Measurements from ENCODE around the gene ATP6V1A. TPM values are rescaled to one million over a fixed set of nuclear protein-coding genes. Genes with fewer than 3 reads are reported as not detected.

Gene ATP6V1A
- total RNA-seq, 2 experiments from 2014 or later, result 8.7 to 9.4 TPM

- Histone ChIP-seq H3K27me3 (ENCODE audit: control insufficient read depth in 1 of 2, insufficient read depth in 2 of 2, low read length in 2 of 2) (no peaks in the 10 kb centered on the region), H3K9me3 (ENCODE audit: control insufficient read depth in 1 of 2, insufficient read depth in 1 of 2, low read length in 2 of 2) (peaks cover 0 to 8% of the 10 kb centered on the region in 2 experiments), H3K4me1 (ENCODE audit: insufficient read depth, low read length) (peaks cover 3% of the 10 kb centered on the region), H3K36me3 (ENCODE audit: insufficient read depth, low read length) (no peaks in the 10 kb centered on the region), H3K27ac (ENCODE audit: low read depth in 1 of 2, low read length in 2 of 2) (no peak overlapping the region), H3K4me3 (ENCODE audit: low read length) (no peak overlapping the region)
- DNase-seq (no peak), ATAC-seq (ENCODE audit: poor library complexity) (no peak)
- no peaks in the 10 kb centered on the region for H3K36me3 Mint-ChIP-seq (ENCODE audit: low read depth)
- no peaks in the 10 kb centered on the region for H3K27me3 Mint-ChIP-seq
- H3K4me1 Mint-ChIP-seq (ENCODE audit: low read depth), result no peaks in the 10 kb centered on the region
- CTCF ChIA-PET, result interaction anchor here (1.6 kb wide), 1 partner anchor 85 kb away, joined by 4 read pairs; no protein-coding TSS in a partner anchor
- no peak overlapping the region for H3K4me3 Mint-ChIP-seq
- no peak for TF ChIP-seq CTCF (IDR thresholded peaks at IDR 0.05)
- peaks cover 6% of the 10 kb centered on the region for H3K9me3 Mint-ChIP-seq
- H3K27ac Mint-ChIP-seq, result no peak overlapping the region
- POLR2A ChIA-PET, result no interaction called here
- intact Hi-C loops (cut with DNase I, micrococcal nuclease), result loop anchor here in 1 of 2 experiments (10.0 kb wide), 1 partner anchor 225 kb away; the partner anchor contains the start of genes CCDC191 and QTRT2
Observed at GRCh38 chr3:113829576-113830354, 82.9 kb downstream of the ATP6V1A start.

GRCh38 chr3:113831103-113831355 is 84.2 kb downstream of the ATP6V1A start:
- H3K27ac Mint-ChIP-seq, result no peak overlapping the region
- CTCF ChIA-PET, result interaction anchor here (1.6 kb wide), 1 partner anchor 86 kb away, joined by 4 read pairs; no protein-coding TSS in a partner anchor
- no peak overlapping the region for H3K4me3 Mint-ChIP-seq
- peaks cover 6% of the 10 kb centered on the region for H3K9me3 Mint-ChIP-seq
- ATAC-seq (ENCODE audit: poor library complexity) (no peak), DNase-seq (no peak)
- POLR2A ChIA-PET, result no interaction called here
- H3K9me3 ChIP-seq (ENCODE audit: control insufficient read depth in 1 of 2, insufficient read depth in 1 of 2, low read length in 2 of 2), result peaks cover 0 to 8% of the 10 kb centered on the region in 2 experiments
- H3K27me3 Mint-ChIP-seq, result no peaks in the 10 kb centered on the region
- H3K27me3 ChIP-seq (ENCODE audit: control insufficient read depth in 1 of 2, insufficient read depth in 2 of 2, low read length in 2 of 2), result no peaks in the 10 kb centered on the region
- no peak overlapping the region for H3K4me3 ChIP-seq (ENCODE audit: low read length)
- H3K36me3 Mint-ChIP-seq (ENCODE audit: low read depth), result no peaks in the 10 kb centered on the region
- H3K4me1 Mint-ChIP-seq (ENCODE audit: low read depth), result no peaks in the 10 kb centered on the region
- no peaks in the 10 kb centered on the region for H3K36me3 ChIP-seq (ENCODE audit: insufficient read depth, low read length)
- H3K27ac ChIP-seq (ENCODE audit: low read depth in 1 of 2, low read length in 2 of 2), result no peak overlapping the region
- TF ChIP-seq CTCF (IDR thresholded peaks at IDR 0.05), result no peak
- intact Hi-C loops (cut with DNase I, micrococcal nuclease), result loop anchor here in 1 of 2 experiments (10.0 kb wide), 1 partner anchor 224 kb away; the partner anchor contains the start of genes CCDC191 and QTRT2
- H3K4me1 ChIP-seq (ENCODE audit: insufficient read depth, low read length), result peaks cover 3% of the 10 kb centered on the region

GRCh38 chr3:113832477-113833164 is 85.8 kb downstream of the ATP6V1A start:
- no peaks in the 10 kb centered on the region for H3K36me3 ChIP-seq (ENCODE audit: insufficient read depth, low read length)
- ATAC-seq (ENCODE audit: poor library complexity) (no peak), DNase-seq (no peak)
- H3K4me1 ChIP-seq (ENCODE audit: insufficient read depth, low read length), result peaks cover 3% of the 10 kb centered on the region
- H3K4me3 Mint-ChIP-seq, result no peak overlapping the region
- ChIA-PET CTCF (interaction anchor here (0.7 kb wide), 1 partner anchor 122 kb away, joined by 3 read pairs; no protein-coding TSS in a partner anchor), POLR2A (no interaction called here)
- no peaks in the 10 kb centered on the region for H3K36me3 Mint-ChIP-seq (ENCODE audit: low read depth)
- TF ChIP-seq CTCF (IDR thresholded peaks at IDR 0.05), result no peak
- H3K27ac ChIP-seq (ENCODE audit: low read depth in 1 of 2, low read length in 2 of 2), result no peak overlapping the region
- H3K4me1 Mint-ChIP-seq (ENCODE audit: low read depth), result no peaks in the 10 kb centered on the region
- peaks cover 6% of the 10 kb centered on the region for H3K9me3 Mint-ChIP-seq
- no peaks in the 10 kb centered on the region for H3K27me3 Mint-ChIP-seq
- H3K9me3 ChIP-seq (ENCODE audit: control insufficient read depth in 1 of 2, insufficient read depth in 1 of 2, low read length in 2 of 2), result peaks cover 0 to 8% of the 10 kb centered on the region in 2 experiments
- no peak overlapping the region for H3K4me3 ChIP-seq (ENCODE audit: low read length)
- H3K27ac Mint-ChIP-seq, result no peak overlapping the region
- intact Hi-C loops (cut with DNase I, micrococcal nuclease), result loop anchor here in 1 of 2 experiments (10.0 kb wide), 1 partner anchor 222 kb away; the partner anchor contains the start of genes CCDC191 and QTRT2
- no peaks in the 10 kb centered on the region for H3K27me3 ChIP-seq (ENCODE audit: control insufficient read depth in 1 of 2, insufficient read depth in 2 of 2, low read length in 2 of 2)

All from CD4-positive, alpha-beta T cell (primary cell).